BLaER1 treated with 17β-estradiol and CSF1 and Interleukin-3, amounts not matched to agents 10 nM and 100 nM (cell line): Measurements from ENCODE around the gene NDUFA11.

ENCODE experiments used
- H3K27ac ChIP-seq, 11 experiments: shearing (Covaris generic); formaldehyde crosslinking; 2 replicates each; pipeline ENCODE4 v1.8.1; 2022
- H3K27me3 ChIP-seq, 11 experiments: shearing (Covaris generic); formaldehyde crosslinking; 2 replicates each; pipeline ENCODE4 v1.8.1; 2022
- H3K36me3 ChIP-seq, 11 experiments: shearing (Covaris generic); formaldehyde crosslinking; 2 replicates each; pipeline ENCODE4 v1.8.1; 2022
- H3K4me1 ChIP-seq, 10 experiments: shearing (Covaris generic); formaldehyde crosslinking; 2 replicates each; pipeline ENCODE4 v1.8.1; 2022
- H3K4me2 ChIP-seq, 11 experiments: shearing (Covaris generic); formaldehyde crosslinking; 2 replicates each; pipeline ENCODE4 v1.8.1; 2022
- H3K4me3 ChIP-seq, 10 experiments: shearing (Covaris generic); formaldehyde crosslinking; 2 replicates each; pipeline ENCODE4 v1.8.1; 2022
- H3K9ac ChIP-seq, 11 experiments: shearing (Covaris generic); formaldehyde crosslinking; 2 replicates each; pipeline ENCODE4 v1.8.1; 2022
- H3K9me3 ChIP-seq, 11 experiments: shearing (Covaris generic); formaldehyde crosslinking; replicated peaks in 1 of 11; 2 replicates each; pipeline ENCODE4 v1.8.1; 2022
- H4K20me1 ChIP-seq, 11 experiments: shearing (Covaris generic); formaldehyde crosslinking; 2 replicates each; pipeline ENCODE4 v1.8.1; 2022
- Cebpa-rat ChIP-seq, 11 experiments: shearing (Covaris generic); IDR thresholded peaks; 2 replicates each; pipeline ENCODE4 v1.8.1; 2022

The NDUFA11 gene

DNA sequence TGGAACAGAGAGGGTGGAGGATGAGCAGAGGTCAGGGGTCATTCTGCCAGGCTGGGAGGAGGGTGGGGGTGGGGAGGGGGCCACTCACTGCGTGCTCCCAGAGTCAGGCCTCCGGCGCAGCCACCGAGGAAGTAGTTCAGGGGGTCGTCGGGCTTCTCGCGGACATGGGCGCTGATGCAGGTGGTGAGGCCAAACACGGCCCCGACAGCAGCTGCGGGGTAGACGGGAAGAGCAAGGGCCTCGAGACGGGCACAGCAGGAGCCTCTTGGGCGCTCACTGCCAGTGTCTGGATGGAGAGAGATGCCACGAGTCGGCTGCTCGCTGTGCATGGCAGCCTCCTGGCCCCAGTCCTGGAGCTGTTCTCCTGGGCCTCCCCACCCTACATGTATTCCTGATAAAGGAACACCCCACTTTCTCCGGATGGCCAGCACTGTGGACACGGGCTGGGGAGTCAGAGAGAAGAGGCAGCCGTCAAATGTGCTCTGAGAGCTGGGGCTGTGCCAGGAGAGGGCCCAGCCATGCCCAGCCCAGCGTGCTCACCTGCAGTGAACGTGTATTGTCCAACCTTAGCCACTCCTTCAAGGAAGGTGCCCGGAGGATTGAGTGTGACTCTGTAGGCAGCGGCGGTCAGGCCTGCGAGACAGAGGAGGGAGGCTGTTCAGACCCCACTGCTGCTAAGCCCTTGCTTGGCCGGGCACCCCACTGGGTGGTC is 7.1 kb downstream of the NDUFA11 start:
- Histone ChIP-seq H4K20me1 (peaks cover 41 to 97% (median 92%) of the 10 kb centered on the region in 11 experiments), H3K9me3 (no peaks in the 10 kb centered on the region), H3K27ac (no peak overlapping the region), H3K9ac (no peak overlapping the region), H3K4me1 (peaks cover 8 to 34% (median 19%) of the 10 kb centered on the region in 10 experiments; a peak in 18 of 20 replicates), H3K4me2 (no peak overlapping the region), H3K36me3 (peaks cover 49 to 82% (median 65%) of the 10 kb centered on the region in 11 experiments), H3K27me3 (no peaks in the 10 kb centered on the region), H3K4me3 (no peak overlapping the region)
- no peak for TF ChIP-seq Cebpa-rat (IDR thresholded peaks at IDR 0.05)

DNA sequence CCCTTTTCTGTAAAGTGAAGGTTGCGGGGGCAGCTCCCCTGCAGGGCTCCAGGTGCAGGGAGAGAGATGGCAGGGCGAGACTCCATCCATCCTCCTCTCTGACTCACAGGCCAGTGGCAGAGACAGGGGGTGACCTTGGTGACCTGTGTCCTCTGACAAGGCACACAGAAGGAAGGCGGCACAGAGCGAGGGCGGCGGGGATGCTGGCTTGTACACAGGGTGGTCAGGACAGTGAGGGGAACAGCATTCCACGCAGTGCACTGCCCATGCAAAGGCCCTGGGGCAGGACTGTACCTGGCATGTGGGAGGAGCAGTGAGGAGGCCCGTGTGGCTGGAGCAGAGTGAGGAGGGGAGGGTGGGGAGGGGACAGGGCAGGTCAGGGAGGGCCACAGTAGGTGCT is 7.7 kb downstream of the NDUFA11 start:
- H3K27ac ChIP-seq = no peak overlapping the region
- peaks cover 1 to 33% (median 14%) of the 10 kb centered on the region in 10 experiments; a peak in 16 of 20 replicates for H3K4me1 ChIP-seq
- peaks cover 41 to 92% (median 86%) of the 10 kb centered on the region in 11 experiments for H4K20me1 ChIP-seq
- no peaks in the 10 kb centered on the region for H3K9me3 ChIP-seq
- no peak overlapping the region for H3K4me2 ChIP-seq
- peaks cover 43 to 76% (median 59%) of the 10 kb centered on the region in 11 experiments for H3K36me3 ChIP-seq
- TF ChIP-seq Cebpa-rat (IDR thresholded peaks at IDR 0.05) = no peak
- no peak overlapping the region for H3K9ac ChIP-seq
- no peaks in the 10 kb centered on the region for H3K27me3 ChIP-seq
- no peak overlapping the region for H3K4me3 ChIP-seq

DNA sequence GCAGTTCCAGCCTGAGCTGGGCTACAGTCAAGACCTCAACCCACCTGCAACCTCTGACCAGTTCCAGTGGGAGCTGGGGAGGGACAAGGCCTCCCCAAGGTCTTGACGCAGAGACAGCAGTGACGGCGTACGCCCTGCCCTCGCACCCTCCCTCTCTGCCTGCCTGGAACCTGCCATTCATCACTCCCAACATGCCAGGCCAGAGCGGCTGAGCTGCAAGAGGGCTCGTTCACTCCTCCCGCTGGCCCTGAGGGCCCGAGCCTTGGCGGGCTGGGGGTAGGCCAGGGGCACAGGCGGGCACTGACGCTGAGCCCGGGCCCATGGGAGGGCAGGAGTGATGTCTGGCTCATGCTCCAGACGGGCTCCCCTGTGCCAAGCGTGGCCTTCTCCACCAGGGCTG is 8.2 kb downstream of the NDUFA11 start:
- Histone ChIP-seq H3K4me3 (no peak overlapping the region), H3K4me2 (no peak overlapping the region), H3K27me3 (no peaks in the 10 kb centered on the region), H3K4me1 (peaks cover 0 to 36% (median 14%) of the 10 kb centered on the region in 10 experiments; a peak in 13 of 20 replicates), H4K20me1 (peaks cover 39 to 89% (median 81%) of the 10 kb centered on the region in 11 experiments), H3K9me3 (no peaks in the 10 kb centered on the region), H3K9ac (no peak overlapping the region), H3K27ac (no peak overlapping the region), H3K36me3 (peaks cover 41 to 71% (median 54%) of the 10 kb centered on the region in 11 experiments)
- TF ChIP-seq Cebpa-rat (IDR thresholded peaks at IDR 0.05) = no peak

DNA sequence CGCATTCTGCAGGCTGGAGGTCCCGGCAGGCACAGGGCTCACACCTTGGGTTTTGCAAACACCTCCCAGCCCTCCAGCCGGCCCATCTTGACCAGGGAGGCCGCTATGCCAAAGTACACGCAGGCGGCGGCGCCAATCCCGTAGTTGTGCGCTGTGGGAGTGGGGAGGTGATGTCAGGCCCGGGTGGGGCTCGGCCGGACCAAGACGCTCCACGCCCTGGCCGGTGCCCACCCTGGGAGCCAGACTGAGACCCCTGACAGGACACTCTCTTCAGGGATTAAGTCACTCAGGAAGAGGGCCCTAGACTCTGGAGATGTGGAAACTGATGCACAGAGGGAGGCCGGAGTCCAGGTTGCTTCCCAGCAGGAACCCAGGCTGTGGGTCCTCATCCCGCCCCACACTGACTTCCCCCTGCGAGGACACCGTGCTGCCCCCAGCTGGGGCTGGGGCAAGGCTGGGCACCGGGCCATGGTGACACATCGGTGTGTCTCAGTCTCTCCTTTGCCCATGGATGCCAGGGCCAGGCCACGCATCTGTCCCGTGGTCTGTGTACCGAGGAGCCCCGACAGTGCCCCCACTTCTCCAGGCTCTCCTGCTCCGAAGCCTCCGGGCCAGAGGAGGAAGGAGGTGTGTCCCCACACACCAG is 8.8 kb downstream of the NDUFA11 start:
- no peak overlapping the region for H3K4me2 ChIP-seq
- no peak overlapping the region for H3K27ac ChIP-seq
- H4K20me1 ChIP-seq = peaks cover 33 to 83% (median 75%) of the 10 kb centered on the region in 11 experiments
- TF ChIP-seq Cebpa-rat (IDR thresholded peaks at IDR 0.05) = no peak
- peaks cover 35 to 65% (median 48%) of the 10 kb centered on the region in 11 experiments for H3K36me3 ChIP-seq
- peaks cover 0 to 32% (median 12%) of the 10 kb centered on the region in 10 experiments; a peak in 12 of 20 replicates for H3K4me1 ChIP-seq
- no peaks in the 10 kb centered on the region for H3K27me3 ChIP-seq
- no peaks in the 10 kb centered on the region for H3K9me3 ChIP-seq
- H3K9ac ChIP-seq = peak overlapping the region in 1 of 11 experiments; percentile 22; a peak in 1 of 22 replicates
- H3K4me3 ChIP-seq = no peak overlapping the region

DNA sequence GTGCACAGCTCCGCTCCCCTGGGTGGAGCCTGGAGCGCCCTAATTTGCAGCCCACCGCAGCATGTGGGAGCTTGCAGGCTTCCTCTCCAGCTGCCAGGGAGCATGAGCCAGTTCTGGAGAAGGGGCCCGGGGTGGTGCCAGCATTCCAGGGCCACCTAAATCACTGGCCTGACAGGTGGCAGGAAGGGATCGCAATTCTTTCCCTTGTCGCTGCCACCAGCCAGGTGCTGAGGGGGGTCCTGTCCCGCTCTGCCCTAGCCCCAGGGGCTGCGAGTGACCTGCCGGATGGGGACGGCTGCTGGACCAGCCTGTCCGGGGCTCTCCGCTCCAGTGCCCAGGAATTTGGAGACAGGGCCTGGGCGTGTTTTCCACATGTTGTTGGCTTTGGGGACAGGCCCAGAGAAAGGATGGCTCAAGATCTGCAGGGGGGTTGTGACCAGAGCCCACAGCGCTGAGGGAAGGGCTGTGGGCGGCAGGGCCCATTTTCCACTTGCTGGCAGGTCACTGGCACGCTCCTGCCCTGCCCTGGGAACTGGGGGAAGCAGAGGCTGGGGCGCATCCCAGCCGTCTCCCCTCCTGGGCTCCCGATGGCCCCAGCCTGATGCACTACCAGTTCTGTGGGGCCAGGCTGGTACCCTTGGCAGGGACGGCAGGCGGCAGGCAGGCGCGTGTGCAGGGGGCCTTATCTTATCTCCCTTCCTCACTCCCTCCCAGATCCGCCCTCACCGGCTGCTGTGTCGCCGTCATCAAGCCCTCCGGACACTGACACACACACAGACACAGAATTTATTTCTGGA is 9.5 kb downstream of the NDUFA11 start:
- H3K4me2 ChIP-seq = no peak overlapping the region
- TF ChIP-seq Cebpa-rat (IDR thresholded peaks at IDR 0.05) = no peak
- H3K36me3 ChIP-seq = peaks cover 34 to 60% (median 45%) of the 10 kb centered on the region in 11 experiments
- H3K27ac ChIP-seq = no peak overlapping the region
- H3K9ac ChIP-seq = peak overlapping the region in 3 of 11 experiments; percentile 10 to 22 (median 18); a peak in 1 of 22 replicates
- peaks cover 30 to 78% (median 68%) of the 10 kb centered on the region in 11 experiments for H4K20me1 ChIP-seq
- no peaks in the 10 kb centered on the region for H3K9me3 ChIP-seq
- peaks cover 0 to 34% (median 12%) of the 10 kb centered on the region in 10 experiments; a peak in 12 of 20 replicates for H3K4me1 ChIP-seq
- no peaks in the 10 kb centered on the region for H3K27me3 ChIP-seq
- H3K4me3 ChIP-seq = no peak overlapping the region

DNA sequence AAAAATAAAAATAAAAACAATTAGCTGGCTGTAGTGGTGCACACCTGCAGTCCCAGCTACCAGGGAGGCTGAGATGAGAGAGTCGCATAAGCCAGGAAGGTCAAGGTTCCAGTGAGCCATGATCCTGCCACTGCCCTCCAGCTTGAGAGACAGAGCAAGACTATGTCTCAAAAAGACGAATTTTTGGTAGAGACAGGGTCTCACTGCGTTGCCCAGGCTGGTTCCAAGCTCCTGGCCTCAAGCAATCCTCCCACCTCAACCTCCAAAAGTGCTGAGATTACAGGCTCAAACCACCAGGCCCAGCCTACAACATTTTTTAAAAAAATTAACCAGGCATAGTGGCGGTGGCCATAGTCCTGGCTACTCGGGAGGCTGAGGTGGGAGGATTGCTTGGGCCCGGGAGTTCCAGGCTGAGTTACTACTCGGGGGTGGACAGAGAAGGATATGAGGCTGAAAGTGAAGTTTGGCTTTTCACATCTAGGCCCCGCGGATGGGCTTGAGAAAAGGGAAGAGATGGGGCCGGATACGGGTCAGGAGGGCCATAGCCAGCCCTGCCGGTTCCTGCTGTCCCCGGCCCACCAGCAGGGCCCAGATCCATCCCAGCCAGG is 10.2 kb downstream of the NDUFA11 start:
- Histone ChIP-seq H3K4me2 (no peak overlapping the region), H3K27ac (no peak overlapping the region), H3K9me3 (no peaks in the 10 kb centered on the region), H4K20me1 (peaks cover 24 to 71% (median 61%) of the 10 kb centered on the region in 11 experiments), H3K36me3 (peaks cover 34 to 55% (median 45%) of the 10 kb centered on the region in 11 experiments), H3K4me3 (no peak overlapping the region), H3K9ac (no peak overlapping the region), H3K4me1 (peaks cover 0 to 30% (median 8%) of the 10 kb centered on the region in 10 experiments; a peak in 12 of 20 replicates), H3K27me3 (no peaks in the 10 kb centered on the region)
- TF ChIP-seq Cebpa-rat (IDR thresholded peaks at IDR 0.05) = no peak

DNA sequence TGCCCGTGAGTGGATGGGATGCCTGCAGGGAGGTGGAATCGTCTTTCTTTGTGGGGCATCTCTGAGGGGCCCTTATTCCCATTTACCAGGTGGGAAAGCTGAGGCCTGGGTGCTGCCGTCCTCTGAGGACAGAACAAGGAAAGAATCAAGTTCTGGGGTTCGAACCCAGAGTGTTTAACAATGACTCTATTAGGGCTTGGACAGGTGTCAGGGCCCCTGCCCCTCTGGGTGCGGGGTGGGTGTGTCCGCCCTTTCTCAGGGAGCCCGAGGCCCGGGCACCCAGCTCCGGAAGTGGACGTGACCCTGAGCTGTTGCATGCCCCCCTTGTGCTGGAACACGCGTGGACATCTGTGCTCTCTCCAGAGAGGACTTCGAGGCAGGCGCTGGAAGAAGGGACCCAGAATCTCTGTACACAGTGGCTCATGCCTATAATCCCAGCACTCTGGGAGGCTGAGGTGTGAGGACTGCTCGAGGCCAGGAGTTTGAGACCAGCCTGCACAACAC is 10.8 kb downstream of the NDUFA11 start:
- Histone ChIP-seq H3K9ac (no peak overlapping the region), H3K27ac (no peak overlapping the region), H3K9me3 (no peaks in the 10 kb centered on the region), H3K36me3 (peaks cover 33 to 49% (median 39%) of the 10 kb centered on the region in 11 experiments), H3K27me3 (no peaks in the 10 kb centered on the region), H3K4me2 (no peak overlapping the region), H3K4me1 (peaks cover 0 to 24% (median 2%) of the 10 kb centered on the region in 10 experiments; a peak in 7 of 20 replicates), H4K20me1 (peaks cover 19 to 65% (median 55%) of the 10 kb centered on the region in 11 experiments), H3K4me3 (no peak overlapping the region)
- no peak for TF ChIP-seq Cebpa-rat (IDR thresholded peaks at IDR 0.05)
